Measurements from ENCODE around the gene ABHD16A.

The ABHD16A gene

DNA sequence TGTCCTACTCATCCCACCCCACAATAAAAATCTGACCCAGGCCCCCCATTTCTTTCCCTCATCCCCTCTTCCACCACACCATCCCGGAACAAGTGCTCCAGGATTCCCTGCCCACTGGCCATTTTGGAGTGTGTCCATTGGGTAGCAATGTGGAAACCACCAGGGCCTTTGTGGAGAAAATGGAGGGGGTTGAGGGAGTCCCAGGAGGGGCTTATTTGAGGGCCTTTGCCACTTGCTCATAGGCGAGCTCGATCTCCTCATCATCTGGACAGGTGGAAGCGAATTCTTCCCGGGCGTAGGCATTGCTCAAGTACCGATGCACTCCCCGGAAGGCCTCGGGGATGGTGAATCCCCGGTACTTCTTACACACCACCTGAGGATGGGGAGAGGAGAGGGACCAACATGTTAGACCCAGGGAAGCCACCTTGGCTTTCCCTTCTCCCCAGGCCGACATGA is 27.5 kb upstream of the ABHD16A start:
- in situ Hi-C loops (cut with MboI; ENCODE audit: low sequenced_read_pairs, unreplicated experiment) = no loop called here
- no peak for DNase-seq (ENCODE audit: low spot score)
- TF ChIP-seq, protein P1, sequence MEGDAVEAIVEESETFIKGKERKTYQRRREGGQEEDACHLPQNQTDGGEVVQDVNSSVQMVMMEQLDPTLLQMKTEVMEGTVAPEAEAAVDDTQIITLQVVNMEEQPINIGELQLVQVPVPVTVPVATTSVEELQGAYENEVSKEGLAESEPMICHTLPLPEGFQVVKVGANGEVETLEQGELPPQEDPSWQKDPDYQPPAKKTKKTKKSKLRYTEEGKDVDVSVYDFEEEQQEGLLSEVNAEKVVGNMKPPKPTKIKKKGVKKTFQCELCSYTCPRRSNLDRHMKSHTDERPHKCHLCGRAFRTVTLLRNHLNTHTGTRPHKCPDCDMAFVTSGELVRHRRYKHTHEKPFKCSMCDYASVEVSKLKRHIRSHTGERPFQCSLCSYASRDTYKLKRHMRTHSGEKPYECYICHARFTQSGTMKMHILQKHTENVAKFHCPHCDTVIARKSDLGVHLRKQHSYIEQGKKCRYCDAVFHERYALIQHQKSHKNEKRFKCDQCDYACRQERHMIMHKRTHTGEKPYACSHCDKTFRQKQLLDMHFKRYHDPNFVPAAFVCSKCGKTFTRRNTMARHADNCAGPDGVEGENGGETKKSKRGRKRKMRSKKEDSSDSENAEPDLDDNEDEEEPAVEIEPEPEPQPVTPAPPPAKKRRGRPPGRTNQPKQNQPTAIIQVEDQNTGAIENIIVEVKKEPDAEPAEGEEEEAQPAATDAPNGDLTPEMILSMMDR (IDR thresholded peaks at IDR 0.05; ENCODE audit: borderline replicate concordance, control extremely low read depth, extremely low read depth, insufficient read depth, missing control alignments) = no peak

- TF ChIP-seq, protein P1 (IDR thresholded peaks at IDR 0.05; ENCODE audit: borderline replicate concordance, control extremely low read depth, extremely low read depth, insufficient read depth, missing control alignments) = peak; percentile 12
- DNase-seq (ENCODE audit: low spot score) = peak; percentile 88
- in situ Hi-C loops (cut with MboI; ENCODE audit: low sequenced_read_pairs, unreplicated experiment) = no loop called here
These were observed 27.0 kb upstream of the ABHD16A start for GRCh38 chr6:31729979-31730630.

GRCh38 chr6:31729515-31729978 is 26.4 kb upstream of the ABHD16A start:
- TF ChIP-seq, protein P1 (IDR thresholded peaks at IDR 0.05; ENCODE audit: borderline replicate concordance, control extremely low read depth, extremely low read depth, insufficient read depth, missing control alignments) = peak; percentile 86
- in situ Hi-C loops (cut with MboI; ENCODE audit: low sequenced_read_pairs, unreplicated experiment) = no loop called here
- peak; percentile 86 for DNase-seq (ENCODE audit: low spot score)

DNA sequence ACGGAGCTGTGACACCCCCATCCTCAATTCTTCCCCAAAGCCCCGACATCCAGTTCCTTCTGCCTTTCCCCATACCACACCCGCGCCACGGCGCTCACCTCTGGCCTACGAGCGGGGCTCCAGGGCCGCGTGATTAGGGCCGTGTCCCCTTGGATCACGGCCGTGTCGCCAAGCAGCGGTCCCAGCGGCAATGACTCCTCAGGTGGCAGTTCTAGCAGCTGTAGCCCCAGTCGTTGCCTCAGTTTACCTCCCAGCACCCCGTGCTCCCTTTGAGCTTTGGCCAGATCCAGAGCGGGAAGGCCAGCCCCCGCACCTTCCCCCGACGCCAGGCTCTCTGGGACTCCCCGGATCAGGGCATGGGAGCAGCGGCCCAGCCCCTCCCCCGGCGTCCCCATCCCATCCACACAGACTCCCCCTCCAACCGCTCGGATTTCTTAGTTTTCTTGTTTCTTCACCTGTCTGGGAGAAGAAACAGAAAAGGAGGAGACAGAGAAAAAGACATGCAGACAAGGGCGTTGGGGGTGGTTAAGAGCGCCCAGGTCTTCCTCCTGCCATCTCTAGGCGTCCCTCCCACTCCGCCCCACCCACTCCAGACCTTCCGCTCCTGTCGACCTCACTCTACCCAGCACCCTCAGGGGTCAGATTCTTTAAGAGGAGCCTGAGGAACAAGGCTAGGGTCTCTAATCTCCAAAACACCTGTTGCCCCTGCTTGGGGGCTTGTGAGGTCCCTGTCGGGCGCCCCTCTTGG is 25.8 kb upstream of the ABHD16A start, which contains the start of gene DDAH2:
TSS of gene DDAH2 (minus strand) at position 533 of the 748 bp plus-strand sequence. CDS start at position 395, 138 bp downstream.
- TF ChIP-seq, protein P1 (IDR thresholded peaks at IDR 0.05; ENCODE audit: borderline replicate concordance, control extremely low read depth, extremely low read depth, insufficient read depth, missing control alignments) = no peak
- in situ Hi-C loops (cut with MboI; ENCODE audit: low sequenced_read_pairs, unreplicated experiment) = no loop called here
- no peak for DNase-seq (ENCODE audit: low spot score)

- no peak for DNase-seq (ENCODE audit: low spot score)
- TF ChIP-seq, protein P1 (IDR thresholded peaks at IDR 0.05; ENCODE audit: borderline replicate concordance, control extremely low read depth, extremely low read depth, insufficient read depth, missing control alignments) = no peak
- in situ Hi-C loops (cut with MboI; ENCODE audit: low sequenced_read_pairs, unreplicated experiment) = no loop called here
These were observed 24.9 kb upstream of the ABHD16A start for GRCh38 chr6:31727717-31728671.
